ENCODE data around the gene NDUFC2. TPM values are rescaled to one million over a fixed set of nuclear protein-coding genes. Genes with fewer than 3 reads are reported as not detected.
A peak's percentile ranks its signal among the peaks of the same experiment; 100 is the strongest.

The NDUFC2 gene
- total and polyA plus RNA-seq, 2 of the 13 experiments (the other 11 are each of a cell fraction or from before 2014, with no cell fraction given), result 256 to 363 TPM

DNA sequence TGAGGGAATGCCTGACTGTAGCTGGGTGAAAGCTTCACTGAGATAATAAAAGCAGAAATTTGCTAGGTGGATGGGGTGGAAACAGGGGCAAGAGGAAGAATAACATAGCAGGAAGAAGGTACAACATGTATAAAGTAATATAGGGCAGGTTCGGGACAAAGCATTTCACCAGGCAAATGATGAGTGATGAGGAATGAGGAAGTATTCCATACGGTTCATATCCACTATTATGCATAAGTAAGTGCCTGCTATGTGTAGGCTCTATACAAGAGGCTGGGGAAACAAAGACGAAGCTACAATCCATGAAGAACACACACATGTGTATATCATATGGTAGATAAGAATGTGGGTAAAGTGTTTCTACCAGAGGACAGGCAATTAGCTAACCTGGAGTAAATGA, 7.9 kb downstream of the NDUFC2 start (continued):
- TF ChIP-seq, protein P1, sequence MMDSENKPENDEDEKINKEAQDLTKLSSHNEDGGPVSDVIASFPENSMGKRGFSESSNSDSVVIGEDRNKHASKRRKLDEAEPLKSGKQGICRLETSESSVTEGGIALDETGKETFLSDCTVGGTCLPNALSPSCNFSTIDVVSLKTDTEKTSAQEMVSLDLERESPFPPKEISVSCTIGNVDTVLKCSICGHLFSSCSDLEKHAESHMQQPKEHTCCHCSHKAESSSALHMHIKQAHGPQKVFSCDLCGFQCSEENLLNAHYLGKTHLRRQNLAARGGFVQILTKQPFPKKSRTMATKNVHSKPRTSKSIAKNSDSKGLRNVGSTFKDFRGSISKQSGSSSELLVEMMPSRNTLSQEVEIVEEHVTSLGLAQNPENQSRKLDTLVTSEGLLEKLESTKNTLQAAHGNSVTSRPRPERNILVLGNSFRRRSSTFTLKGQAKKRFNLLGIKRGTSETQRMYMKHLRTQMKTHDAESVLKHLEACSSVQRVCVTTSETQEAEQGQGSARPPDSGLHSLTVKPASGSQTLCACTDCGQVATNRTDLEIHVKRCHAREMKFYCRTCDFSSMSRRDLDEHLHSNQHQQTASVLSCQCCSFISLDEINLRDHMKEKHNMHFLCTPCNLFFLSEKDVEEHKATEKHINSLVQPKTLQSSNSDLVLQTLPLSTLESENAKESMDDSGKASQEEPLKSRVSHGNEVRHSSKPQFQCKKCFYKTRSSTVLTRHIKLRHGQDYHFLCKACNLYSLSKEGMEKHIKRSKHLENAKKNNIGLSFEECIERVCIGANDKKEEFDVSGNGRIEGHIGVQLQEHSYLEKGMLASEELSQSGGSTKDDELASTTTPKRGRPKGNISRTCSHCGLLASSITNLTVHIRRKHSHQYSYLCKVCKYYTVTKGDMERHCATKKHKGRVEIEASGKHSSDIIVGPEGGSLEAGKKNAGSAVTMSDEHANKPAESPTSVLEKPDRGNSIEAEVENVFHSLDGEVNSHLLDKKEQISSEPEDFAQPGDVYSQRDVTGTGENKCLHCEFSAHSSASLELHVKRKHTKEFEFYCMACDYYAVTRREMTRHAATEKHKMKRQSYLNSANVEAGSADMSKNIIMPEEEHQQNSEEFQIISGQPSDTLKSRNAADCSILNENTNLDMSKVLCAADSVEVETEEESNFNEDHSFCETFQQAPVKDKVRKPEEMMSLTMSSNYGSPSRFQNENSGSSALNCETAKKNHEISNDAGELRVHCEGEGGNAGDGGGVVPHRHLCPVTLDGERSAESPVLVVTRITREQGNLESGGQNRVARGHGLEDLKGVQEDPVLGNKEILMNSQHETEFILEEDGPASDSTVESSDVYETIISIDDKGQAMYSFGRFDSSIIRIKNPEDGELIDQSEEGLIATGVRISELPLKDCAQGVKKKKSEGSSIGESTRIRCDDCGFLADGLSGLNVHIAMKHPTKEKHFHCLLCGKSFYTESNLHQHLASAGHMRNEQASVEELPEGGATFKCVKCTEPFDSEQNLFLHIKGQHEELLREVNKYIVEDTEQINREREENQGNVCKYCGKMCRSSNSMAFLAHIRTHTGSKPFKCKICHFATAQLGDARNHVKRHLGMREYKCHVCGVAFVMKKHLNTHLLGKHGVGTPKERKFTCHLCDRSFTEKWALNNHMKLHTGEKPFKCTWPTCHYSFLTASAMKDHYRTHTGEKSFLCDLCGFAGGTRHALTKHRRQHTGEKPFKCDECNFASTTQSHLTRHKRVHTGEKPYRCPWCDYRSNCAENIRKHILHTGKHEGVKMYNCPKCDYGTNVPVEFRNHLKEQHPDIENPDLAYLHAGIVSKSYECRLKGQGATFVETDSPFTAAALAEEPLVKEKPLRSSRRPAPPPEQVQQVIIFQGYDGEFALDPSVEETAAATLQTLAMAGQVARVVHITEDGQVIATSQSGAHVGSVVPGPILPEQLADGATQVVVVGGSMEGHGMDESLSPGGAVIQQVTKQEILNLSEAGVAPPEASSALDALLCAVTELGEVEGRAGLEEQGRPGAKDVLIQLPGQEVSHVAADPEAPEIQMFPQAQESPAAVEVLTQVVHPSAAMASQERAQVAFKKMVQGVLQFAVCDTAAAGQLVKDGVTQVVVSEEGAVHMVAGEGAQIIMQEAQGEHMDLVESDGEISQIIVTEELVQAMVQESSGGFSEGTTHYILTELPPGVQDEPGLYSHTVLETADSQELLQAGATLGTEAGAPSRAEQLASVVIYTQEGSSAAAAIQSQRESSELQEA (CRISPR knock-in tag; IDR thresholded peaks at IDR 0.05; ENCODE audit: not compliant biosample characterization), result no peak
- no peak for TF ChIP-seq ZNF292 (CRISPR knock-in tag; IDR thresholded peaks at IDR 0.05; ENCODE audit: borderline replicate concordance, low read depth)

DNA sequence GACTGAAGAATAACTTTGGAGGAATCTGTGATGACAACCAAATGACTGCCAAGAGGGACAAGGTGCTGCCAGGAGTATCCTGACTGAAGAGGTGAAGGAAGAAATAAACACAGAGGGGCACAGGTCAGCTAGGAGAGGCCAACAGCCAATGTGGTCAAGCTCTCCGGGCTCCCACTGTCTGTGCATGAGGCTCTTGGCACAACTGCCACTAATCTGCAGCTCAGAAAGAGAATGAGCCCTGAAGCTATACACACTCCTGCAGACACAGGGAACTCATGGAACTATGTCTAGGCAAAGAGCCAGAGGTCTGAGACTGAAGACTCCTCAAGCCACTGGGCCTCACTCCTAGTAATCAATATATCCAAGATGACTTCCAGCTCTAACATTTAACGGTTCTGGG, 9.0 kb downstream of the NDUFC2 start:
- no peak for FAIRE-seq
- no peak overlapping the region for H3K4me2 ChIP-seq (ENCODE audit: low read depth, low read length)
- no peak overlapping the region for H3K27ac ChIP-seq (ENCODE audit: extremely low read length, insufficient read depth, low read length)
- intact Hi-C loops (cut with micrococcal nuclease; ENCODE audit: unreplicated experiment) (no loop called here), in situ Hi-C loops (cut with HindIII; ENCODE audit: extremely low pct_ligation_motif_present, low pct_unique_long_range_greater_than_20kb) (no loop called here)
- peaks cover 52% of the 10 kb centered on the region for H3K79me2 ChIP-seq (ENCODE audit: insufficient read depth, low read length)
- no peaks in the 10 kb centered on the region for H3K9me3 ChIP-seq (ENCODE audit: low read length)
- no peak for ATAC-seq
- H2AFZ ChIP-seq (ENCODE audit: low read length), result no peak overlapping the region
- 97% methylated on average over 2 of the region's 2 CpGs for WGBS (ENCODE audit: low lambda C conversion rate)
- H3K36me3 ChIP-seq (replicated peaks in 1 of 2; ENCODE audit: control insufficient read depth in 1 of 2, insufficient read depth in 2 of 2, low read length in 2 of 2), result peaks cover 12 to 55% of the 10 kb centered on the region in 2 experiments
- H3K4me3 ChIP-seq (replicated peaks in 1 of 3; ENCODE audit: insufficient read depth in 1 of 3, low read depth in 2 of 3, low read length in 3 of 3), result no peak overlapping the region
- H3K27me3 ChIP-seq (ENCODE audit: control insufficient read depth in 1 of 2, insufficient read depth in 2 of 2, low read length in 2 of 2), result no peaks in the 10 kb centered on the region
- POLR2A ChIA-PET, result interaction anchor here (2.1 kb wide), 1 partner anchor 8 kb away, joined by 6 read pairs; no protein-coding TSS in a partner anchor
- H3K9ac ChIP-seq (ENCODE audit: insufficient read depth, low read depth, low read length), result no peak overlapping the region
- CTCF ChIA-PET (ENCODE audit: low intra/inter-chr PET ratio, low total read pairs), result no interaction called here
- H4K20me1 ChIP-seq (ENCODE audit: insufficient read depth, low read length), result peaks cover 18% of the 10 kb centered on the region
- TF ChIP-seq RBM22 (optimal IDR thresholded peaks at IDR 0.05; ENCODE audit: low read length) (peak; percentile 74), RAD51 (IDR thresholded peaks at IDR 0.05; ENCODE audit: borderline replicate concordance) (no peak), RBFOX2 (IDR thresholded peaks at IDR 0.05; ENCODE audit: low read depth, low read length) (0 out of 2 replicates have a peak, but pooled peaks have one; percentile 42)
- no TSS peak for BruUV-seq (replicated peaks)
- DNase-seq (ENCODE audit: low spot score), result no peak
- peaks cover 36% of the 10 kb centered on the region for H3K4me1 ChIP-seq (ENCODE audit: insufficient read depth, low read length)
